Left lung (tissue), 10 donors: ENCODE measurements around the gene TMPRSS13. TPM values are rescaled to one million over a fixed set of nuclear protein-coding genes. Genes with fewer than 3 reads are reported as not detected.

Experiments
- ATAC-seq: fragments of 200-7000 bp; cut with Tn5 transposase; one replicate; pipeline ENCODE4 v1.9.1; 2020; ENCODE audit warnings: moderate library complexity
- DNase-seq, 4 donors: peaks; one replicate each; pipeline ENCODE4 v3.0.0-alpha.2; 2013 to 2020
- H3K27ac ChIP-seq, 2 donors: fragments of 200-600 bp; sonication (generic) in 1 of 2; one replicate each; pipeline versions ENCODE4 v1.5.0 to v1.8.0; 2020 to 2021
- H3K27me3 ChIP-seq, 2 donors: fragments of 200-600 bp; sonication (generic) in 1 of 2; one replicate each; pipeline versions ENCODE4 v1.5.0 to v1.8.0; 2020 to 2021
- H3K36me3 ChIP-seq, 2 donors: fragments of 200-600 bp; sonication (generic) in 1 of 2; one replicate each; pipeline versions ENCODE4 v1.5.0 to v1.8.0; 2020 to 2021
- H3K4me1 ChIP-seq, 2 donors: fragments of 200-600 bp; one replicate each; pipeline ENCODE4 v1.8.0; 2021
- H3K4me3 ChIP-seq, 2 donors: fragments of 200-600 bp; sonication (generic) in 1 of 2; one replicate each; pipeline versions ENCODE4 v1.5.0 to v1.8.0; 2020 to 2021; ENCODE audit warnings: mild to moderate bottlenecking in 1 of 2
- H3K9me3 ChIP-seq, 2 donors: fragments of 200-600 bp; sonication (generic) in 1 of 2; one replicate each; pipeline versions ENCODE4 v1.5.0 to v1.8.0; 2020 to 2021
- CTCF ChIP-seq, 2 donors: fragments of 200-600 bp; sonication (generic) in 1 of 2; IDR thresholded peaks; one replicate each; pipeline versions ENCODE4 v1.5.0 to v1.8.0; 2021; ENCODE audit warnings: antibody characterized with exemption in 2 of 2
- intact Hi-C, 2 donors: fragments of 100-400 bp; cut with DNase I; formaldehyde crosslinking; loops; one replicate each; pipeline versions ENCODE4 v1.11.2 to v1.14.2; 2022
- polyA plus RNA-seq, 6 donors: library from polyadenylated mRNA; unstranded; fragments of 120-200 nt; gene quantifications; one replicate each; pipeline ENCODE4 v1.2.1, GENCODE V29; 2013; ENCODE audit not compliant: insufficient read length in 6 of 6
- total RNA-seq, 2 donors: library from RNA; stranded (reverse); fragmentation: NEBNext Ultra II Directional; extraction: Animal tissue kit (Norgen Biotek cat#: 25700); gene quantifications; one replicate each; pipeline ENCODE4 v1.2.1, GENCODE V29; 2021
- donor health status: DM: no; HTN: yes; CAD: no.
- donor health status: DM: no; HTN: no; CAD: no.

TMPRSS13 gene
- total and polyA plus RNA-seq, 8 donors: 4.6 to 10.7 (median 8.1) TPM

GRCh38 chr11:117872975-117873827 is 56.0 kb downstream of the TMPRSS13 start:
- no peak for DNase-seq
- TF ChIP-seq CTCF (IDR thresholded peaks at IDR 0.05): no peak
- Histone ChIP-seq H3K4me1 (peaks cover 5 to 53% of the 10 kb centered on the region in 2 donors), H3K9me3 (no peaks in the 10 kb centered on the region), H3K27me3 (peaks cover 24 to 51% of the 10 kb centered on the region in 2 donors), H3K4me3 (no peak overlapping the region), H3K36me3 (no peaks in the 10 kb centered on the region), H3K27ac (no peak overlapping the region)
- no peak for ATAC-seq
- intact Hi-C loops: no loop called here

- intact Hi-C loops: no loop called here
- no peaks in the 10 kb centered on the region for H3K36me3 ChIP-seq
- peaks cover 23 to 44% of the 10 kb centered on the region in 2 donors for H3K27me3 ChIP-seq
- ATAC-seq (no peak), DNase-seq (no peak)
- no peak overlapping the region for H3K4me3 ChIP-seq
- no peak overlapping the region for H3K27ac ChIP-seq
- H3K4me1 ChIP-seq: peaks cover 5 to 51% of the 10 kb centered on the region in 2 donors
- TF ChIP-seq CTCF (IDR thresholded peaks at IDR 0.05): no peak
- no peaks in the 10 kb centered on the region for H3K9me3 ChIP-seq
Measured at GRCh38 chr11:117872420-117872961, 56.7 kb downstream of the TMPRSS13 start.

- Histone ChIP-seq H3K4me3 (no peak overlapping the region), H3K27ac (no peak overlapping the region)
Measured at GRCh38 chr11:117871784-117872183, 57.4 kb downstream of the TMPRSS13 start.

DNA sequence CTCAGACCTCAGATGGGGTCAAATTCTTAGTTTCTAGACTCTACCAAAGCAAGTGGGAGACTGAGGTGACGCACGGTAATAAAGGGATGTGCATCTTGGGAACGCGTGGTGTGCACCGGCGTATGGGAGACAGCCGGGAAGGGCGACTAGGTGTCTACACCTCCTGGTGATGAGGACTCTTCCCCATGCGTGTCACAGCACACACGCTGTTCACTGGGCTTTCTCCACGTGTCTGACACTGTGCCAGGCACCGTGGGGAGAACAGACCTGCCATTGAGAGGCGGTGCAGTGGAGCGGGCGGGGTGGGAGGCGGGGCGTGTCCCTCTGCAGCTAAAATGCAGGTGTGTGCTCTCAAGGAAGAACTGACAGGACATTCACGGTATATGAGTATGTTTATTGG is 58.0 kb downstream of the TMPRSS13 start:
- H3K27me3 ChIP-seq: peaks cover 9 to 31% of the 10 kb centered on the region in 2 donors
- DNase-seq (no peak), ATAC-seq (no peak)
- no peak for TF ChIP-seq CTCF (IDR thresholded peaks at IDR 0.05)
- no peak overlapping the region for H3K4me3 ChIP-seq
- H3K4me1 ChIP-seq: peaks cover 5 to 38% of the 10 kb centered on the region in 2 donors
- H3K27ac ChIP-seq: no peak overlapping the region
- no peaks in the 10 kb centered on the region for H3K36me3 ChIP-seq
- intact Hi-C loops: no loop called here
- no peaks in the 10 kb centered on the region for H3K9me3 ChIP-seq

More at GRCh38 chr11:117871784-117872183, 57.4 kb downstream of the TMPRSS13 start:
- DNase-seq (no peak), ATAC-seq (no peak)
- Histone ChIP-seq H3K36me3 (no peaks in the 10 kb centered on the region), H3K9me3 (no peaks in the 10 kb centered on the region), H3K27me3 (peaks cover 15 to 37% of the 10 kb centered on the region in 2 donors), H3K4me1 (peaks cover 5 to 44% of the 10 kb centered on the region in 2 donors)
- TF ChIP-seq CTCF (IDR thresholded peaks at IDR 0.05): no peak
- intact Hi-C loops: no loop called here
